Thyroid gland (tissue), 4 donors: Measurements from ENCODE around the gene SIM2. TPM values are rescaled to one million over a fixed set of nuclear protein-coding genes. Genes with fewer than 3 reads are reported as not detected.

Source experiments
- DNase-seq, 2 donors: peaks; one replicate each; pipeline ENCODE4 v3.0.0-alpha.2; 2019
- H3K27ac ChIP-seq, 3 donors: fragments of 200-600 bp; sonication (generic); 1 replicate in 2 of 3; 2 replicates in 1 of 3; pipeline ENCODE4 v1.5.1; 2016 to 2019; ENCODE audit warnings: mild to moderate bottlenecking in 1 of 3, moderate library complexity in 1 of 3
- H3K27me3 ChIP-seq: fragments of 200-600 bp; sonication (generic); one replicate; pipeline ENCODE4 v1.5.1; 2019
- H3K36me3 ChIP-seq, 2 donors: fragments of 200-600 bp; sonication (generic); one replicate each; pipeline ENCODE4 v1.5.1; 2016 to 2019
- H3K4me1 ChIP-seq, 2 donors: fragments of 200-600 bp; sonication (generic); one replicate each; pipeline ENCODE4 v1.5.1; 2017 to 2019
- H3K4me3 ChIP-seq, 3 donors: fragments of 200-600 bp; sonication (generic); replicated peaks in 1 of 3; 1 replicate in 2 of 3; 2 replicates in 1 of 3; pipeline ENCODE4 v1.5.1; 2016; ENCODE audit warnings: mild to moderate bottlenecking in 1 of 3
- H3K9me3 ChIP-seq: fragments of 200-600 bp; sonication (generic); one replicate; pipeline ENCODE4 v1.5.1; 2017
- POLR2A ChIP-seq, 2 donors: fragments of 450-650 bp; IDR thresholded peaks; one replicate each; pipeline ENCODE4 v1.6.1; 2017; ENCODE audit warnings: antibody characterized with exemption in 2 of 2, mild to moderate bottlenecking in 2 of 2, moderate library complexity in 1 of 2
- WGBS, 2 donors: methylation state at CpG; one replicate each; pipeline ENCODE4 v1.1.5; 2017; 5-methylcytosine and 5-hydroxymethylcytosine counted together
- intact Hi-C: fragments of 100-400 bp; cut with DNase I; formaldehyde crosslinking; loops from one replicate; pipeline ENCODE4 v1.15.1; 2023
- total RNA-seq, 4 donors: library from RNA; depleted of rRNA; stranded (reverse); fragments of >200 nt; gene quantifications; one replicate each; pipeline ENCODE4 v1.2.3, GENCODE V29; 2016
- TF ChIP-seq, protein P1 (sequence below), 6 experiments: fragments of 200-600 bp in 3 of 6; fragments of 450-650 bp in 3 of 6; sonication (generic) in 3 of 6; IDR thresholded peaks; one replicate each; pipeline ENCODE4 v1.5.1; 2016 to 2019; ENCODE audit warnings: antibody characterized with exemption in 6 of 6, mild to moderate bottlenecking in 2 of 6, inconsistent platforms in 1 of 6, moderate library complexity in 1 of 6

SIM2 gene
- total RNA-seq, 4 donors from 2014 or later = not detected

DNA sequence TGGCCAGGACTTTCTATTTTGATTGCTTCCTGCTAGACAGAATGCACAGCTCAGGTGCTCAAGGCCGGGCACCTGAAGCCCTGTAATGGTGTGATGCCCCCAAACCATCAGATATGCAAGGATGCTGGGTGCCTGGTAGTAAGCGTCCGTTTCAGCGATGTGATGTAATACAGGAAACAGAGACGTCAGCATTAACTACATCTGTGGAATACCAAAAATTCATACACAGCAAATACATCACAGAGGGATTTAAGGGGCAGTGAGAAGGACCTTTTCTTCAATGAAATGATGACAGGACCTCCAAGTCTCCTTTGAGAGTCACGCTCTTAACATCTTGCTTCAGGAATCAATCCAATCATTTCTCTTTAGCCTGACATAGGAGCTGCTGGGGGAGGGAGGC lies 64.4 kb downstream of the SIM2 start:
- TF ChIP-seq, protein P1, sequence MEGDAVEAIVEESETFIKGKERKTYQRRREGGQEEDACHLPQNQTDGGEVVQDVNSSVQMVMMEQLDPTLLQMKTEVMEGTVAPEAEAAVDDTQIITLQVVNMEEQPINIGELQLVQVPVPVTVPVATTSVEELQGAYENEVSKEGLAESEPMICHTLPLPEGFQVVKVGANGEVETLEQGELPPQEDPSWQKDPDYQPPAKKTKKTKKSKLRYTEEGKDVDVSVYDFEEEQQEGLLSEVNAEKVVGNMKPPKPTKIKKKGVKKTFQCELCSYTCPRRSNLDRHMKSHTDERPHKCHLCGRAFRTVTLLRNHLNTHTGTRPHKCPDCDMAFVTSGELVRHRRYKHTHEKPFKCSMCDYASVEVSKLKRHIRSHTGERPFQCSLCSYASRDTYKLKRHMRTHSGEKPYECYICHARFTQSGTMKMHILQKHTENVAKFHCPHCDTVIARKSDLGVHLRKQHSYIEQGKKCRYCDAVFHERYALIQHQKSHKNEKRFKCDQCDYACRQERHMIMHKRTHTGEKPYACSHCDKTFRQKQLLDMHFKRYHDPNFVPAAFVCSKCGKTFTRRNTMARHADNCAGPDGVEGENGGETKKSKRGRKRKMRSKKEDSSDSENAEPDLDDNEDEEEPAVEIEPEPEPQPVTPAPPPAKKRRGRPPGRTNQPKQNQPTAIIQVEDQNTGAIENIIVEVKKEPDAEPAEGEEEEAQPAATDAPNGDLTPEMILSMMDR (IDR thresholded peaks at IDR 0.05) = no peak
- no peak for TF ChIP-seq POLR2A (IDR thresholded peaks at IDR 0.05)
- intact Hi-C loops = no loop called here
- Histone ChIP-seq H3K4me3 (no peak overlapping the region), H3K36me3 (no peaks in the 10 kb centered on the region), H3K9me3 (no peaks in the 10 kb centered on the region), H3K27ac (no peak overlapping the region), H3K27me3 (no peaks in the 10 kb centered on the region), H3K4me1 (no peaks in the 10 kb centered on the region)
- DNase-seq = no peak
- WGBS, 2 donors = 82 to 90% methylated on average over 6 of the region's 6 CpGs

DNA sequence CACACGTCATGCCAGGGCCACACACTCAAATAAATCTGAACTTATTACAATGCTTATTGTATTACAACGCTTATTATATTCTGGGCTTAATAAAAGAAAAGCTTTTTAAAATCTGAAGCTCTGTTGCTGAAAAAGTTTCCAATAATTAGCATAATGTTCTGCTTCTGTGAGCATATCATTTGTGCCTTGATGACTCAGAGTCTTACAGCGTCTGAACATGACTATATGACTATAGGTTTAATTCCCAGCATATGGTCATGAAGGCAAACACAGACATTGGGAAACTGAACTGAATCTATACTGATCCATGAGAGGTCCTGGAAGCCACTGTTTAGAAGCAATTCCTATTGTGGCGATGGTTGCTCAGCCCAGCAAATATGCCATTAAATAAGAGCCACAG lies 66.3 kb downstream of the SIM2 start:
- Histone ChIP-seq H3K27ac (no peak overlapping the region), H3K4me3 (no peak overlapping the region), H3K9me3 (no peaks in the 10 kb centered on the region), H3K36me3 (no peaks in the 10 kb centered on the region), H3K27me3 (no peaks in the 10 kb centered on the region), H3K4me1 (no peaks in the 10 kb centered on the region)
- WGBS, 2 donors = 87 to 96% methylated on average over 4 of the region's 4 CpGs
- TF ChIP-seq, protein P1 (IDR thresholded peaks at IDR 0.05) = no peak
- no peak for TF ChIP-seq POLR2A (IDR thresholded peaks at IDR 0.05)
- no peak for DNase-seq
- intact Hi-C loops = no loop called here

DNA sequence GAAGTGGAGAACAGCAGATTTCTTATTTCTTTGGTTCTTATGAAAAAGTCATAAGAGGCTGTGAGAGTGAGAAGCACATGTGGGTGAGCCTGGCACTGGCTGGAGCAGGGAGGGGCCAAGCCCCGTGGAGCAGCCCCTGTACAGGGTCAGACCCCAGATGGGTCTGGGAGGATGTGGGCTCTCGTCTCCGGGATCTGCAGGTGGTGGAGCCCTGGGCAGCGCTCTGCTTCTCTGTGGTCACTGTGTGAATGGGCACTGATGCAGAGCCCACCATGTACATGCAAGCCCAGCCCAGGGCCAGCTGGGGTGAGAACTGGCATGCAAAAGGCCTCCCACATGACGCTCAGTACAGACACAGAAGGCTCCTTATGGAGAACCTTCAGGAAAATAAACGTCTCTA lies 67.6 kb downstream of the SIM2 start:
- no peak for DNase-seq
- TF ChIP-seq POLR2A (IDR thresholded peaks at IDR 0.05) = no peak
- TF ChIP-seq, protein P1 (IDR thresholded peaks at IDR 0.05) = no peak
- 87 to 97% methylated on average over 6 of the region's 6 CpGs for WGBS, 2 donors

DNA sequence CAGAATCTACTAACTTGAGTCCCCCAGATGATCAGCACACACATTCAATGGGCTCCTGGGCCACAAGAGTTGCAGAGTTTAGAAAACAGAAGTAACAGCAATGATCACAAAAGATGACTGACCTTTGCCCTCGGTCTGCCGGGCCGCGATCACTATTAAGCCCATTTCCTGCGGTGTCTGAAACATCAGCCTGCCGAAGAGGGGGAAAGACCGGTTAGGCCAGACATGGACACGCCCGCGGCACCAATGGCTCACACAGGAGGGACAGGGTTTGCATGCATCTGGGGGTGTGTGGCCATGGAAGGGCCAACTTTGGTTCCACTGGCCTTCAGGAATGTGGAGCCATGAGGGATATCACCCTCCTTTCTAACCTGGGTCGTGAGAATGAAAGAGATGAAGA lies 68.2 kb downstream of the SIM2 start:
- H3K27ac ChIP-seq = no peak overlapping the region
- H3K27me3 ChIP-seq = no peaks in the 10 kb centered on the region
- intact Hi-C loops = no loop called here
- no peak overlapping the region for H3K4me3 ChIP-seq
- TF ChIP-seq POLR2A (IDR thresholded peaks at IDR 0.05) = no peak
- TF ChIP-seq, protein P1 (IDR thresholded peaks at IDR 0.05) = no peak
- H3K9me3 ChIP-seq = no peaks in the 10 kb centered on the region
- 88 to 91% methylated on average over 11 of the region's 11 CpGs for WGBS, 2 donors
- no peak for DNase-seq
- no peaks in the 10 kb centered on the region for H3K4me1 ChIP-seq
- H3K36me3 ChIP-seq = no peaks in the 10 kb centered on the region

More for the DNA sequence above, 67.6 kb downstream of the SIM2 start:
- no peak overlapping the region for H3K4me3 ChIP-seq
- intact Hi-C loops = no loop called here
- no peaks in the 10 kb centered on the region for H3K9me3 ChIP-seq
- no peaks in the 10 kb centered on the region for H3K36me3 ChIP-seq
- H3K27ac ChIP-seq = no peak overlapping the region
- H3K27me3 ChIP-seq = no peaks in the 10 kb centered on the region
- H3K4me1 ChIP-seq = no peaks in the 10 kb centered on the region

DNA sequence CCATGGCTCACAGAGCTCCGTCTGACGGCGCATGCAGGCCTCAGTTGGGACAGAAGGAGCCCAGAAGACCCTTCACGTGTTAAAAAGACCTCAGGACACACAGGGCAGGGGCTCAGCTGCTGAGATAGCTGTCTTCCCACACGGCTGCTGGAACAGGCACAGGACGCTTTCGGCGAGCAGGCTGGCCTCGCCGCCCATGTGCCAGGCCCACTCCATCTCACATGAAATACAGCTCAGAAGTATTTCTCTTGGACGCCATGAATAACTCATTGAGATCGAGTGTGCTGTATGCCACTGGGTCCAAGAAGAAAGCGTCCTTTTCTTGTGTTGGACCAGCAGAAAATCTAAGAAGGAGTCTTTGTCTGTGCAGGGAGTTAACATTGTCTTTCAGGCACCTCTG lies 69.6 kb downstream of the SIM2 start:
- H3K4me3 ChIP-seq = no peak overlapping the region
- no peaks in the 10 kb centered on the region for H3K4me1 ChIP-seq
- no peaks in the 10 kb centered on the region for H3K36me3 ChIP-seq
- TF ChIP-seq POLR2A (IDR thresholded peaks at IDR 0.05) = no peak
- DNase-seq = no peak
- WGBS, 2 donors = 85 to 87% methylated on average over 12 to 13 of the region's 13 CpGs
- H3K27me3 ChIP-seq = no peaks in the 10 kb centered on the region
- H3K27ac ChIP-seq = no peak overlapping the region
- H3K9me3 ChIP-seq = no peaks in the 10 kb centered on the region
- intact Hi-C loops = no loop called here
